ENCODE measurements around the gene CHRM3. TPM values are rescaled to one million over a fixed set of nuclear protein-coding genes. Genes with fewer than 3 reads are reported as not detected.
"Not testable (repeated sequence)": the region's sequence is repeated elsewhere in the genome, so short reads cannot be mapped to it uniquely, and the experiment has no call there.

The CHRM3 gene
- 0.38 TPM for total RNA-seq
- long read RNA-seq = 0 reads

- intact Hi-C loops (cut with DNase I) = no loop called here
- peak; percentile 49 for ATAC-seq (ENCODE audit: poor library complexity)
- DNase-seq = peak; percentile 45
These were observed at the start of gene CHRM3 for GRCh38 chr1:239386453-239387303. Gene CHRM3, plus strand, starts transcription at chr1:239386568. Its CDS starts 520,884 bp downstream, at chr1:239907452.

- no peak for DNase-seq
- intact Hi-C loops (cut with DNase I) = no loop called here
- ATAC-seq (ENCODE audit: poor library complexity) = no peak
These were observed 48.5 kb upstream of the CHRM3 start for GRCh38 chr1:239337799-239338430.

GRCh38 chr1:239347776-239348175 is 38.6 kb upstream of the CHRM3 start:
- DNase-seq = no peak
- ATAC-seq (ENCODE audit: poor library complexity) = no peak
- intact Hi-C loops (cut with DNase I) = no loop called here

- intact Hi-C loops (cut with DNase I) = no loop called here
These were observed 37.6 kb upstream of the CHRM3 start for GRCh38 chr1:239348635-239349353.

GRCh38 chr1:239349699-239350098 is 36.7 kb upstream of the CHRM3 start:
- intact Hi-C loops (cut with DNase I) = no loop called here
- ATAC-seq (ENCODE audit: poor library complexity) (no peak), DNase-seq (no peak)

More at GRCh38 chr1:239348635-239349353, 37.6 kb upstream of the CHRM3 start:
- ATAC-seq (ENCODE audit: poor library complexity) = no peak
- DNase-seq = no peak

GRCh38 chr1:239353536-239353935 is 32.8 kb upstream of the CHRM3 start:
- intact Hi-C loops (cut with DNase I) = no loop called here
- ATAC-seq (ENCODE audit: poor library complexity) (no peak), DNase-seq (no peak)

GRCh38 chr1:239354231-239354630 is 32.1 kb upstream of the CHRM3 start:
- intact Hi-C loops (cut with DNase I) = no loop called here
- DNase-seq (no peak), ATAC-seq (ENCODE audit: poor library complexity) (no peak)

- intact Hi-C loops (cut with DNase I) = no loop called here
- ATAC-seq (ENCODE audit: poor library complexity) (no peak), DNase-seq (no peak)
These were observed 28.5 kb upstream of the CHRM3 start for GRCh38 chr1:239357867-239358266.

GRCh38 chr1:239361403-239361802 is 25.0 kb upstream of the CHRM3 start:
- ATAC-seq (ENCODE audit: poor library complexity) (no peak), DNase-seq (no peak)
- intact Hi-C loops (cut with DNase I) = no loop called here

- no peak for DNase-seq
- no peak for ATAC-seq (ENCODE audit: poor library complexity)
- intact Hi-C loops (cut with DNase I) = no loop called here
These were observed 22.4 kb upstream of the CHRM3 start for GRCh38 chr1:239363930-239364329.

GRCh38 chr1:239367196-239367810 is 19.1 kb upstream of the CHRM3 start:
- ATAC-seq (ENCODE audit: poor library complexity) = no peak

GRCh38 chr1:239368436-239369109 is 17.8 kb upstream of the CHRM3 start:
- intact Hi-C loops (cut with DNase I) = no loop called here
- ATAC-seq (ENCODE audit: poor library complexity) = no peak
- no peak for DNase-seq

More at GRCh38 chr1:239367196-239367810, 19.1 kb upstream of the CHRM3 start:
- no peak for DNase-seq
- intact Hi-C loops (cut with DNase I) = no loop called here

GRCh38 chr1:239370869-239371268 is 15.5 kb upstream of the CHRM3 start:
- DNase-seq; ATAC-seq (ENCODE audit: poor library complexity); intact Hi-C loops (cut with DNase I): not testable (repeated sequence)

- intact Hi-C loops (cut with DNase I) = no loop called here
These were observed 3.7 kb upstream of the CHRM3 start for GRCh38 chr1:239382666-239383065.

GRCh38 chr1:239383714-239384113 is 2.7 kb upstream of the CHRM3 start:
- no peak for ATAC-seq (ENCODE audit: poor library complexity)
- intact Hi-C loops (cut with DNase I) = no loop called here
- no peak for DNase-seq

More at GRCh38 chr1:239382666-239383065, 3.7 kb upstream of the CHRM3 start:
- ATAC-seq (ENCODE audit: poor library complexity) (no peak), DNase-seq (no peak)

GRCh38 chr1:239387304-239388158 is 1.2 kb downstream of the CHRM3 start:
- DNase-seq (no peak), ATAC-seq (ENCODE audit: poor library complexity) (no peak)
- intact Hi-C loops (cut with DNase I) = no loop called here

GRCh38 chr1:239388159-239388485 is 1.8 kb downstream of the CHRM3 start:
- ATAC-seq (ENCODE audit: poor library complexity) = no peak
- intact Hi-C loops (cut with DNase I) = no loop called here
- DNase-seq = no peak

- DNase-seq = no peak
- ATAC-seq (ENCODE audit: poor library complexity) = no peak
- intact Hi-C loops (cut with DNase I) = no loop called here
These were observed 2.2 kb downstream of the CHRM3 start for GRCh38 chr1:239388578-239388977.

Data from Right ventricle myocardium superior (tissue), 1 donor.